Esophagus squamous epithelium (tissue), 4 donors: Measurements from ENCODE around the gene KCNQ1.

Experiments
- POLR2A ChIP-seq, 4 donors: fragments of 450-650 bp; IDR thresholded peaks; one replicate each; pipeline ENCODE4 v1.6.1; 2017; ENCODE audit warnings: antibody characterized with exemption in 4 of 4, mild to moderate bottlenecking in 4 of 4, moderate library complexity in 3 of 4
- TF ChIP-seq, protein P1 (sequence below), 6 experiments: fragments of 450-650 bp in 4 of 6; fragments of 200-600 bp in 2 of 6; sonication (generic) in 2 of 6; IDR thresholded peaks; one replicate each; pipeline ENCODE4 v1.5.1; 2016 to 2019; ENCODE audit warnings: antibody characterized with exemption in 6 of 6, mild to moderate bottlenecking in 4 of 6, moderate library complexity in 4 of 6

DNA sequence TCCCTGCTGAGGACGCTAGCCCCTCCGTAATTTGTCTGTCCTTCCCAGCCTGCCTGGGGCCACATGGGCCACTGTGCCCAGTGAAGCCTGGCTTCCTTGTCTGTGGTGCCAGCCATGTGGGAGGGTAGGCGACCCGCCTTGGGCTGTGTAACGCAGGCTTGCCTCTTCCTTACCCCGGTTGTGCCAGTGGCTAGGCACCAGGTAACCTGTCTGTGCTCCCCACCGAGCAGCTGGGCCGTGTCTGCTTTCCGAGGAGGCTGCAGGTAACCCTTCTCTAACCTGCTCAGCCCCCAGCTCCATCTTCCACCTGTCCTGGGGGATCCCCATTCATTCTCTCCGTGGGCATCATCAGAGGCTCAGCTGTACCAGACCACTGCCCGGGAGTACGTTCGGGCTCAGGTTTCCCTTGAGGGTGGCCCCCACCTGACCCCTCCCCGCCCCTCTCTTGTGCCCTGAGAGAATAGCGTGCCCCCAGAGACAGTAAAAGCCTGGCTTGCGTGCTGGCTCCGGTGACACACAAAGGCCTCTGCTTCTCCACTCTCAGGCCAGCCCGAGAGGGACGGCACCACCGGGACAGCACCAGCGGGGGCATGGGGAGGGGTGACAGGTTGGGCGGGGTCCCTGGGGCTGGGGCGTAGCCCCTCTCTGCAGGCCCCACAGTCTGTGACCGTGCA lies 361.7 kb downstream of the KCNQ1 start:
- TF ChIP-seq, protein P1, sequence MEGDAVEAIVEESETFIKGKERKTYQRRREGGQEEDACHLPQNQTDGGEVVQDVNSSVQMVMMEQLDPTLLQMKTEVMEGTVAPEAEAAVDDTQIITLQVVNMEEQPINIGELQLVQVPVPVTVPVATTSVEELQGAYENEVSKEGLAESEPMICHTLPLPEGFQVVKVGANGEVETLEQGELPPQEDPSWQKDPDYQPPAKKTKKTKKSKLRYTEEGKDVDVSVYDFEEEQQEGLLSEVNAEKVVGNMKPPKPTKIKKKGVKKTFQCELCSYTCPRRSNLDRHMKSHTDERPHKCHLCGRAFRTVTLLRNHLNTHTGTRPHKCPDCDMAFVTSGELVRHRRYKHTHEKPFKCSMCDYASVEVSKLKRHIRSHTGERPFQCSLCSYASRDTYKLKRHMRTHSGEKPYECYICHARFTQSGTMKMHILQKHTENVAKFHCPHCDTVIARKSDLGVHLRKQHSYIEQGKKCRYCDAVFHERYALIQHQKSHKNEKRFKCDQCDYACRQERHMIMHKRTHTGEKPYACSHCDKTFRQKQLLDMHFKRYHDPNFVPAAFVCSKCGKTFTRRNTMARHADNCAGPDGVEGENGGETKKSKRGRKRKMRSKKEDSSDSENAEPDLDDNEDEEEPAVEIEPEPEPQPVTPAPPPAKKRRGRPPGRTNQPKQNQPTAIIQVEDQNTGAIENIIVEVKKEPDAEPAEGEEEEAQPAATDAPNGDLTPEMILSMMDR (IDR thresholded peaks at IDR 0.05), result no peak
- no peak for TF ChIP-seq POLR2A (IDR thresholded peaks at IDR 0.05)
